ENCODE measurements around the gene WBP4. TPM values are rescaled to one million over a fixed set of nuclear protein-coding genes. Genes with fewer than 3 reads are reported as not detected.
"Not testable (repeated sequence)": the region's sequence is repeated elsewhere in the genome, so short reads cannot be mapped to it uniquely, and the experiment has no call there.

WBP4 gene
- total and polyA plus RNA-seq, 4 donors = 3.9 to 6.8 (median 5.5) TPM

- Histone ChIP-seq H3K27ac (ENCODE audit: low read depth in 1 of 2, low read length in 2 of 2) (no peak overlapping the region), H3K4me1 (ENCODE audit: control insufficient read depth in 4 of 4, insufficient read depth in 4 of 4, low read length in 3 of 4) (peaks cover 0 to 5% (median 2%) of the 10 kb centered on the region in 4 donors), H3K36me3 (ENCODE audit: control insufficient read depth in 4 of 4, insufficient read depth in 3 of 4, low read depth in 1 of 4, low read length in 3 of 4) (no peaks in the 10 kb centered on the region), H3K9me3 (ENCODE audit: control insufficient read depth in 4 of 4, low read length in 3 of 4) (no peaks in the 10 kb centered on the region), H3K4me3 (ENCODE audit: low read depth in 1 of 3, low read length in 3 of 3) (no peak overlapping the region), H3K27me3 (ENCODE audit: control insufficient read depth in 4 of 4, insufficient read depth in 4 of 4, low read length in 3 of 4) (no peaks in the 10 kb centered on the region), H3K9ac (ENCODE audit: low read depth in 1 of 2, low read length in 2 of 2) (no peak overlapping the region)
- DNase-seq (ENCODE audit: low spot score) = no peak
- TF ChIP-seq EGR1 (IDR thresholded peaks at IDR 0.05; ENCODE audit: low read depth in 2 of 2) (no peak), FOXA1 (IDR thresholded peaks at IDR 0.05) (no peak), RAD21 (IDR thresholded peaks at IDR 0.05) (no peak)
- TF ChIP-seq, protein P1, sequence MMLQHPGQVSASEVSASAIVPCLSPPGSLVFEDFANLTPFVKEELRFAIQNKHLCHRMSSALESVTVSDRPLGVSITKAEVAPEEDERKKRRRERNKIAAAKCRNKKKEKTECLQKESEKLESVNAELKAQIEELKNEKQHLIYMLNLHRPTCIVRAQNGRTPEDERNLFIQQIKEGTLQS (IDR thresholded peaks at IDR 0.05) = no peak
- TF ChIP-seq, protein P2, sequence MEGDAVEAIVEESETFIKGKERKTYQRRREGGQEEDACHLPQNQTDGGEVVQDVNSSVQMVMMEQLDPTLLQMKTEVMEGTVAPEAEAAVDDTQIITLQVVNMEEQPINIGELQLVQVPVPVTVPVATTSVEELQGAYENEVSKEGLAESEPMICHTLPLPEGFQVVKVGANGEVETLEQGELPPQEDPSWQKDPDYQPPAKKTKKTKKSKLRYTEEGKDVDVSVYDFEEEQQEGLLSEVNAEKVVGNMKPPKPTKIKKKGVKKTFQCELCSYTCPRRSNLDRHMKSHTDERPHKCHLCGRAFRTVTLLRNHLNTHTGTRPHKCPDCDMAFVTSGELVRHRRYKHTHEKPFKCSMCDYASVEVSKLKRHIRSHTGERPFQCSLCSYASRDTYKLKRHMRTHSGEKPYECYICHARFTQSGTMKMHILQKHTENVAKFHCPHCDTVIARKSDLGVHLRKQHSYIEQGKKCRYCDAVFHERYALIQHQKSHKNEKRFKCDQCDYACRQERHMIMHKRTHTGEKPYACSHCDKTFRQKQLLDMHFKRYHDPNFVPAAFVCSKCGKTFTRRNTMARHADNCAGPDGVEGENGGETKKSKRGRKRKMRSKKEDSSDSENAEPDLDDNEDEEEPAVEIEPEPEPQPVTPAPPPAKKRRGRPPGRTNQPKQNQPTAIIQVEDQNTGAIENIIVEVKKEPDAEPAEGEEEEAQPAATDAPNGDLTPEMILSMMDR (IDR thresholded peaks at IDR 0.05; ENCODE audit: low read depth, low read length, missing input control) = no peak
- TF ChIP-seq, protein P3, sequence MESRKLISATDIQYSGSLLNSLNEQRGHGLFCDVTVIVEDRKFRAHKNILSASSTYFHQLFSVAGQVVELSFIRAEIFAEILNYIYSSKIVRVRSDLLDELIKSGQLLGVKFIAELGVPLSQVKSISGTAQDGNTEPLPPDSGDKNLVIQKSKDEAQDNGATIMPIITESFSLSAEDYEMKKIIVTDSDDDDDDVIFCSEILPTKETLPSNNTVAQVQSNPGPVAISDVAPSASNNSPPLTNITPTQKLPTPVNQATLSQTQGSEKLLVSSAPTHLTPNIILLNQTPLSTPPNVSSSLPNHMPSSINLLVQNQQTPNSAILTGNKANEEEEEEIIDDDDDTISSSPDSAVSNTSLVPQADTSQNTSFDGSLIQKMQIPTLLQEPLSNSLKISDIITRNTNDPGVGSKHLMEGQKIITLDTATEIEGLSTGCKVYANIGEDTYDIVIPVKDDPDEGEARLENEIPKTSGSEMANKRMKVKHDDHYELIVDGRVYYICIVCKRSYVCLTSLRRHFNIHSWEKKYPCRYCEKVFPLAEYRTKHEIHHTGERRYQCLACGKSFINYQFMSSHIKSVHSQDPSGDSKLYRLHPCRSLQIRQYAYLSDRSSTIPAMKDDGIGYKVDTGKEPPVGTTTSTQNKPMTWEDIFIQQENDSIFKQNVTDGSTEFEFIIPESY (IDR thresholded peaks at IDR 0.05) = no peak
Observed at GRCh38 chr13:41039746-41040145, 21.6 kb upstream of the WBP4 start.

- WGBS = 88% methylated on average over 9 of the region's 9 CpGs
- TF ChIP-seq SP1 (IDR thresholded peaks at IDR 0.05) (no peak), FOXA2 (IDR thresholded peaks at IDR 0.05) (no peak), JUND (IDR thresholded peaks at IDR 0.05) (no peak), NR2F2 (IDR thresholded peaks at IDR 0.05) (no peak)
- no peaks in the 10 kb centered on the region for H3K27me3 ChIP-seq (ENCODE audit: control insufficient read depth in 4 of 4, insufficient read depth in 4 of 4, low read length in 3 of 4)
- no peaks in the 10 kb centered on the region for H3K9me3 ChIP-seq (ENCODE audit: control insufficient read depth in 4 of 4, low read length in 3 of 4)
- no peak overlapping the region for H3K4me3 ChIP-seq (ENCODE audit: low read depth in 1 of 3, low read length in 3 of 3)
- H3K27ac ChIP-seq (ENCODE audit: low read depth in 1 of 2, low read length in 2 of 2) = no peak overlapping the region
- no peak overlapping the region for H3K9ac ChIP-seq (ENCODE audit: low read depth in 1 of 2, low read length in 2 of 2)
- H3K4me1 ChIP-seq (ENCODE audit: control insufficient read depth in 4 of 4, insufficient read depth in 4 of 4, low read length in 3 of 4) = peaks cover 0 to 3% (median 1%) of the 10 kb centered on the region in 4 donors
- no peaks in the 10 kb centered on the region for H3K36me3 ChIP-seq (ENCODE audit: control insufficient read depth in 4 of 4, insufficient read depth in 3 of 4, low read depth in 1 of 4, low read length in 3 of 4)
- no peak for DNase-seq (ENCODE audit: low spot score)
Observed at GRCh38 chr13:41040584-41041334, 20.6 kb upstream of the WBP4 start.

DNA sequence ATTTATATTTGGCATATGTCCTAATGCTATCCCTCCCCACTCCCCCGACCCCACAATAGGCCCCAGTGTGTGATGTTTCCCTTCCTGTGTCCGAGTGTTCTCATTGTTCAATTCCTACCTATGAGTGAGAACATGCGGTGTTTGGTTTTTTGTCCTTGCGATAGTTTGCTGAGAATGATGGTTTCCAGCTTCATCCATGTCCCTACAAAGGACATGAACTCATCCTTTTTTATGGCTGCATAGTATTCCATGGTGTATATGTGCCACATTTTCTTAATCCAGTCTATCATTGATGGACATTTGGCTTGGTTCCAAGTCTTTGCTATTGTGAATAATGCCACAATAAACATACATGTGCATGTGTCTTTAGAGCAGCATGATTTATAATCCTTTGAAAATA, 18.9 kb upstream of the WBP4 start:
- H3K27me3 ChIP-seq (ENCODE audit: control insufficient read depth in 4 of 4, insufficient read depth in 4 of 4, low read length in 3 of 4); H3K27ac ChIP-seq (ENCODE audit: low read depth in 1 of 2, low read length in 2 of 2); H3K9ac ChIP-seq (ENCODE audit: low read depth in 1 of 2, low read length in 2 of 2); H3K36me3 ChIP-seq (ENCODE audit: control insufficient read depth in 4 of 4, insufficient read depth in 3 of 4, low read depth in 1 of 4, low read length in 3 of 4); H3K4me3 ChIP-seq (ENCODE audit: low read depth in 1 of 3, low read length in 3 of 3); H3K9me3 ChIP-seq (ENCODE audit: control insufficient read depth in 4 of 4, low read length in 3 of 4); H3K4me1 ChIP-seq (ENCODE audit: control insufficient read depth in 4 of 4, insufficient read depth in 4 of 4, low read length in 3 of 4); DNase-seq (ENCODE audit: low spot score): not testable (repeated sequence)
- 97% methylated on average over 3 of the region's 4 CpGs for WGBS
